K562 (cell line): ENCODE results near the gene PPT2. TPM values are rescaled to one million over a fixed set of nuclear protein-coding genes. Genes with fewer than 3 reads are reported as not detected.

Experiments used
- CREB5 ChIP-seq: fragments of 250-450 bp; sonication (Bioruptor Pico); IDR thresholded peaks from 2 replicates; pipeline ENCODE4 v1.5.0; 2020; ENCODE audit warnings: mild to moderate bottlenecking
- DACH1 ChIP-seq: fragments of 450-650 bp; IDR thresholded peaks from 2 replicates; pipeline ENCODE4 v1.6.1; 2018; ENCODE audit not compliant: partially characterized antibody
- E2F4 ChIP-seq: sonication (generic); formaldehyde crosslinking; IDR thresholded peaks from 2 replicates; pipeline ENCODE4 v1.8.0; 2022; ENCODE audit warnings: mild to moderate bottlenecking, low read depth, missing genetic modification reagents
- HCFC1 ChIP-seq: IDR thresholded peaks from 2 replicates; pipeline ENCODE4 v1.6.1; 2012; ENCODE audit warnings: low read depth, low read length, improper control_type of control experiment
- HDAC1 ChIP-seq, 2 experiments: fragments of 450-650 bp; IDR thresholded peaks; 2 replicates each; pipeline ENCODE4 v1.6.1; 2016 to 2017; ENCODE audit warnings: inconsistent platforms in 1 of 2, mild to moderate bottlenecking in 1 of 2, moderate library complexity in 1 of 2
- KDM1A ChIP-seq, 2 experiments: fragments of 450-650 bp; IDR thresholded peaks; 2 replicates each; pipeline ENCODE4 v1.6.1; 2016; ENCODE audit warnings: mild to moderate bottlenecking in 2 of 2
- LEF1 ChIP-seq: fragments of 450-650 bp; IDR thresholded peaks from 2 replicates; pipeline ENCODE4 v1.6.1; 2016; ENCODE audit warnings: mild to moderate bottlenecking
- MCM7 ChIP-seq, 2 experiments: fragments of 450-650 bp; IDR thresholded peaks; 2 replicates each; pipeline ENCODE4 v1.6.1; 2016 to 2018
- NR2C1 ChIP-seq, 2 experiments: fragments of 450-650 bp; IDR thresholded peaks; 2 replicates each; pipeline ENCODE4 v1.6.1; 2017; ENCODE audit warnings: mild to moderate bottlenecking in 2 of 2, antibody characterized with exemption in 1 of 2, inconsistent platforms in 1 of 2, missing compliant biosample characterization in 1 of 2, missing genetic modification characterization in 1 of 2
- RBM34 ChIP-seq: fragments of 200-400 bp; formaldehyde crosslinking; IDR thresholded peaks from 2 replicates; pipeline ENCODE4 v1.6.1; 2018; ENCODE audit warnings: low read length, borderline replicate concordance; ENCODE audit not compliant: insufficient read depth
- SIN3A ChIP-seq, 2 experiments: fragments of 150-350 bp in 1 of 2; IDR thresholded peaks; 2 replicates each; pipeline ENCODE4 v1.6.1; 2011 to 2016; ENCODE audit warnings: borderline replicate concordance in 2 of 2, low read depth in 2 of 2, low read length in 2 of 2, mild to moderate bottlenecking in 2 of 2, moderate library complexity in 2 of 2; ENCODE audit not compliant: control insufficient read depth in 1 of 2
- TCF7L2 ChIP-seq: fragments of 150-350 bp; IDR thresholded peaks from 2 replicates; pipeline ENCODE4 v1.6.1; 2016; ENCODE audit warnings: low read depth, mild to moderate bottlenecking, low read length, moderate library complexity
- ZBED1 ChIP-seq: IDR thresholded peaks from 2 replicates; pipeline ENCODE4 v1.6.1; 2014
- ZFP36 ChIP-seq: fragments of 150-350 bp; IDR thresholded peaks from 2 replicates; pipeline ENCODE4 v1.6.1; 2018; ENCODE audit warnings: low read length, low read depth; ENCODE audit not compliant: partially characterized antibody
- ZNF121 ChIP-seq: sonication (generic); formaldehyde crosslinking; conservative IDR thresholded peaks from 2 replicates; pipeline ENCODE4 v1.8.0; 2022; ENCODE audit warnings: missing genetic modification reagents
- polyA plus RNA-seq, 8 experiments: library from polyadenylated mRNA; depleted of rRNA in 4 of 8; stranded (reverse) in 5 of 8; unstranded in 3 of 8; fragments of >200 nt; fragmentation: Nextera tagmentation in 2 of 8; fragmentation: Illumina TruSeq in 1 of 8; extraction: Ambion mirVana in 2 of 8; extraction: Trizol in 1 of 8; gene quantifications; 2 replicates each; pipeline versions ENCODE4 v1.2.1 to v1.2.3, GENCODE V29; 2011 to 2014; ENCODE audit warnings: inconsistent platforms in 1 of 8, missing spikeins in 1 of 8
- total RNA-seq, 7 experiments: library from RNA; depleted of rRNA in 6 of 7; stranded (reverse); fragments of >200 nt in 6 of 7; fragmentation: Illumina TruSeq in 2 of 7; extraction: Trizol in 2 of 7; gene quantifications; 2 replicates each; pipeline versions ENCODE4 v1.2.1 to v1.2.3, GENCODE V29; 2011 to 2021; ENCODE audit warnings: low replicate concordance in 1 of 7
- TF ChIP-seq, protein P1 (sequence below): sonication (generic); formaldehyde crosslinking; IDR thresholded peaks from 2 replicates; pipeline ENCODE4 v1.8.0; 2022; ENCODE audit warnings: mild to moderate bottlenecking, missing genetic modification reagents, borderline replicate concordance
- TF ChIP-seq, protein P2 (sequence below), 2 experiments: fragments of 450-650 bp; conservative IDR thresholded peaks; 2 replicates each; pipeline ENCODE4 v1.6.1; 2017; ENCODE audit warnings: mild to moderate bottlenecking in 2 of 2, moderate library complexity in 2 of 2
- TF ChIP-seq, protein P3 (sequence below): fragments of 250-450 bp; sonication (Bioruptor Pico); IDR thresholded peaks from 2 replicates; pipeline ENCODE4 v1.5.0; 2021

Gene PPT2
- total and polyA plus RNA-seq, 9 of the 15 experiments (the other 6 are each of a cell fraction or from before 2014, with no cell fraction given) = 27.4 to 98.8 (median 69.9) TPM

- TF ChIP-seq NR2C1 (IDR thresholded peaks at IDR 0.05) (no peak; the same call in 1 of the 2 replicates), NR2C1 (tag; IDR thresholded peaks at IDR 0.05) (peak; percentile 33; the same call in 1 of the 2 replicates), TCF7L2 (peak; percentile 80), HCFC1 (peak; percentile 8; the same call in 1 of the 2 replicates), ZBED1 (no peak), SIN3A (IDR thresholded peaks at IDR 0.05; ENCODE audit: borderline replicate concordance in 2 of 2, control insufficient read depth in 1 of 2, low read depth in 2 of 2, low read length in 2 of 2) (no peak; a peak in 1 of 4 replicates), MCM7 (IDR thresholded peaks at IDR 0.05) (no peak), E2F4 (CRISPR knock-in tag) (no peak), CREB5 (CRISPR knock-in tag) (no peak), KDM1A (IDR thresholded peaks at IDR 0.05) (no peak), ZNF121 (CRISPR knock-in tag) (no peak), LEF1 (peak; percentile 54), DACH1 (no peak), HDAC1 (IDR thresholded peaks at IDR 0.05) (peak in 1 of 2 experiments; percentile 81; a peak in 1 of 4 replicates), ZFP36 (no peak), RBM34 (no peak)
- TF ChIP-seq, protein P1, sequence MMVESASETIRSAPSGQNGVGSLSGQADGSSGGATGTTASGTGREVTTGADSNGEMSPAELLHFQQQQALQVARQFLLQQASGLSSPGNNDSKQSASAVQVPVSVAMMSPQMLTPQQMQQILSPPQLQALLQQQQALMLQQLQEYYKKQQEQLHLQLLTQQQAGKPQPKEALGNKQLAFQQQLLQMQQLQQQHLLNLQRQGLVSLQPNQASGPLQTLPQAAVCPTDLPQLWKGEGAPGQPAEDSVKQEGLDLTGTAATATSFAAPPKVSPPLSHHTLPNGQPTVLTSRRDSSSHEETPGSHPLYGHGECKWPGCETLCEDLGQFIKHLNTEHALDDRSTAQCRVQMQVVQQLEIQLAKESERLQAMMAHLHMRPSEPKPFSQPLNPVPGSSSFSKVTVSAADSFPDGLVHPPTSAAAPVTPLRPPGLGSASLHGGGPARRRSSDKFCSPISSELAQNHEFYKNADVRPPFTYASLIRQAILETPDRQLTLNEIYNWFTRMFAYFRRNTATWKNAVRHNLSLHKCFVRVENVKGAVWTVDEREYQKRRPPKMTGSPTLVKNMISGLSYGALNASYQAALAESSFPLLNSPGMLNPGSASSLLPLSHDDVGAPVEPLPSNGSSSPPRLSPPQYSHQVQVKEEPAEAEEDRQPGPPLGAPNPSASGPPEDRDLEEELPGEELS (CRISPR knock-in tag) = no peak
- TF ChIP-seq, protein P2, sequence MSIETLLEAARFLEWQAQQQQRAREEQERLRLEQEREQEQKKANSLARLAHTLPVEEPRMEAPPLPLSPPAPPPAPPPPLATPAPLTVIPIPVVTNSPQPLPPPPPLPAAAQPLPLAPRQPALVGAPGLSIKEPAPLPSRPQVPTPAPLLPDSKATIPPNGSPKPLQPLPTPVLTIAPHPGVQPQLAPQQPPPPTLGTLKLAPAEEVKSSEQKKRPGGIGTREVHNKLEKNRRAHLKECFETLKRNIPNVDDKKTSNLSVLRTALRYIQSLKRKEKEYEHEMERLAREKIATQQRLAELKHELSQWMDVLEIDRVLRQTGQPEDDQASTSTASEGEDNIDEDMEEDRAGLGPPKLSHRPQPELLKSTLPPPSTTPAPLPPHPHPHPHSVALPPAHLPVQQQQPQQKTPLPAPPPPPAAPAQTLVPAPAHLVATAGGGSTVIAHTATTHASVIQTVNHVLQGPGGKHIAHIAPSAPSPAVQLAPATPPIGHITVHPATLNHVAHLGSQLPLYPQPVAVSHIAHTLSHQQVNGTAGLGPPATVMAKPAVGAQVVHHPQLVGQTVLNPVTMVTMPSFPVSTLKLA (conservative IDR thresholded peaks at IDR 0.05) = peak; percentile 79 to 89; a peak in 3 of 4 replicates
- TF ChIP-seq, protein P3, sequence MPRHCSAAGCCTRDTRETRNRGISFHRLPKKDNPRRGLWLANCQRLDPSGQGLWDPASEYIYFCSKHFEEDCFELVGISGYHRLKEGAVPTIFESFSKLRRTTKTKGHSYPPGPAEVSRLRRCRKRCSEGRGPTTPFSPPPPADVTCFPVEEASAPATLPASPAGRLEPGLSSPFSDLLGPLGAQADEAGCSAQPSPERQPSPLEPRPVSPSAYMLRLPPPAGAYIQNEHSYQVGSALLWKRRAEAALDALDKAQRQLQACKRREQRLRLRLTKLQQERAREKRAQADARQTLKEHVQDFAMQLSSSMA (CRISPR knock-in tag) = no peak
Observed at GRCh38 chr6:32177788-32178546, 24.0 kb downstream of the PPT2 start, which contains the start of gene RNF5 (continued).
